Sigmoid colon (tissue), 7 donors: ENCODE results near the gene DACT2. TPM values are rescaled to one million over a fixed set of nuclear protein-coding genes. Genes with fewer than 3 reads are reported as not detected.
"Not testable (repeated sequence)": the region's sequence is repeated elsewhere in the genome, so short reads cannot be mapped to it uniquely, and the experiment has no call there.

Experiments
- DNase-seq: peaks from one replicate; pipeline ENCODE4 v3.0.0-alpha.2; 2019
- H3K27ac ChIP-seq, 4 donors: fragments of 200-600 bp; sonication (generic); one replicate each; pipeline ENCODE4 v1.5.1; 2016 to 2019; ENCODE audit warnings: mild to moderate bottlenecking in 1 of 4
- H3K27me3 ChIP-seq, 3 donors: fragments of 200-600 bp; sonication (generic); one replicate each; pipeline ENCODE4 v1.5.1; 2019; ENCODE audit warnings: mild to moderate bottlenecking in 1 of 3
- H3K36me3 ChIP-seq, 4 donors: fragments of 200-600 bp; sonication (generic); one replicate each; pipeline ENCODE4 v1.5.1; 2016 to 2019
- H3K4me1 ChIP-seq, 4 donors: fragments of 200-600 bp; sonication (generic); one replicate each; pipeline ENCODE4 v1.5.1; 2017 to 2019
- H3K4me3 ChIP-seq, 4 donors: fragments of 200-600 bp; sonication (generic); one replicate each; pipeline ENCODE4 v1.5.1; 2017 to 2019; ENCODE audit warnings: mild to moderate bottlenecking in 2 of 4, moderate library complexity in 1 of 4
- H3K9me3 ChIP-seq, 4 donors: fragments of 200-600 bp in 3 of 4; sonication (generic) in 3 of 4; one replicate each; pipeline versions ENCODE4 v1.5.1 to v1.6.1; 2013 to 2019
- CTCF ChIP-seq, 4 experiments: fragments of 450-650 bp in 3 of 4; fragments of 200-600 bp in 1 of 4; IDR thresholded peaks; one replicate each; pipeline ENCODE4 v1.5.1; 2016 to 2019; ENCODE audit warnings: antibody characterized with exemption in 4 of 4, mild to moderate bottlenecking in 3 of 4, moderate library complexity in 2 of 4
- EP300 ChIP-seq, 4 donors: sonication (generic); formaldehyde crosslinking; IDR thresholded peaks; one replicate each; pipeline ENCODE4 v1.6.1; 2017; ENCODE audit warnings: antibody characterized with exemption in 4 of 4
- POLR2A ChIP-seq, 2 donors: fragments of 450-650 bp; IDR thresholded peaks; one replicate each; pipeline ENCODE4 v1.6.1; 2016; ENCODE audit warnings: antibody characterized with exemption in 2 of 2, mild to moderate bottlenecking in 2 of 2, moderate library complexity in 2 of 2
- POLR2AphosphoS5 ChIP-seq, 4 donors: sonication (generic); formaldehyde crosslinking; IDR thresholded peaks; one replicate each; pipeline ENCODE4 v1.6.1; 2017; ENCODE audit warnings: antibody characterized with exemption in 4 of 4
- WGBS, 2 donors: extraction: QIAGEN DNeasy Blood & Tissue Kit; methylation state at CpG; one replicate each; pipeline ENCODE4 v1.1.7; 2013; 5-methylcytosine and 5-hydroxymethylcytosine counted together
- intact Hi-C: fragments of 100-400 bp; cut with DNase I; formaldehyde crosslinking; loops from one replicate; pipeline ENCODE4 v1.15.1; 2023
- polyA plus RNA-seq, 3 donors: library from polyadenylated mRNA; stranded (reverse); fragments of 200-250 nt; gene quantifications; one replicate each; pipeline ENCODE4 v1.2.3, GENCODE V29; 2013
- total RNA-seq, 4 donors: library from RNA; depleted of rRNA; stranded (reverse); fragments of >200 nt; gene quantifications; one replicate each; pipeline ENCODE4 v1.1.0, GENCODE V29; 2016
- donor health status: healthy with polysubstance abuse.
- donor health status: Bipolar disorder and iron deficiency.
- donor health status: healthy.

The DACT2 gene
- total and polyA plus RNA-seq, 7 donors: 0.16 to 1.1 (median 0.60) TPM

GRCh38 chr6:168288781-168289570 is 30.6 kb downstream of the DACT2 start:
- H3K9me3 ChIP-seq: no peaks in the 10 kb centered on the region
- peaks cover 0 to 11% (median 7%) of the 10 kb centered on the region in 4 donors for H3K4me1 ChIP-seq
- H3K27me3 ChIP-seq: no peaks in the 10 kb centered on the region
- no peak for DNase-seq
- no peak overlapping the region for H3K4me3 ChIP-seq
- intact Hi-C loops: no loop called here
- WGBS, 2 donors: 88 to 91% methylated on average over 27 of the region's 27 CpGs
- no peaks in the 10 kb centered on the region for H3K36me3 ChIP-seq
- H3K27ac ChIP-seq: no peak overlapping the region
- TF ChIP-seq POLR2AphosphoS5 (IDR thresholded peaks at IDR 0.05): no peak
- TF ChIP-seq POLR2A (IDR thresholded peaks at IDR 0.05): no peak
- TF ChIP-seq EP300 (IDR thresholded peaks at IDR 0.05): no peak
- TF ChIP-seq CTCF (IDR thresholded peaks at IDR 0.05): no peak

- H3K27me3 ChIP-seq, H3K36me3 ChIP-seq, H3K4me1 ChIP-seq, intact Hi-C loops, H3K9me3 ChIP-seq, H3K4me3 ChIP-seq, DNase-seq, H3K27ac ChIP-seq: not testable (repeated sequence)
- 77 to 90% methylated on average over 6 of the region's 6 CpGs for WGBS, 2 donors
Observed at GRCh38 chr6:168287460-168287859, 32.1 kb downstream of the DACT2 start.

- H3K9me3 ChIP-seq, H3K27me3 ChIP-seq, intact Hi-C loops, H3K27ac ChIP-seq, H3K36me3 ChIP-seq, H3K4me1 ChIP-seq, H3K4me3 ChIP-seq, DNase-seq: not testable (repeated sequence)
- 72 to 76% methylated on average over 9 of the region's 9 CpGs for WGBS, 2 donors
Observed at GRCh38 chr6:168286771-168287446, 32.7 kb downstream of the DACT2 start.

- Histone ChIP-seq H3K9me3 (no peaks in the 10 kb centered on the region), H3K4me1 (no peaks in the 10 kb centered on the region), H3K27ac (no peak overlapping the region), H3K27me3 (no peaks in the 10 kb centered on the region), H3K36me3 (no peaks in the 10 kb centered on the region), H3K4me3 (no peak overlapping the region)
- intact Hi-C loops: no loop called here
- WGBS, 2 donors: 83 to 87% methylated on average over 12 of the region's 12 CpGs
- no peak for TF ChIP-seq POLR2A (IDR thresholded peaks at IDR 0.05)
- no peak for DNase-seq
Observed at GRCh38 chr6:168286116-168286515, 33.5 kb downstream of the DACT2 start.

GRCh38 chr6:168285456-168285855 is 34.1 kb downstream of the DACT2 start:
- DNase-seq: no peak
- WGBS, 2 donors: 95 to 96% methylated on average over 21 of the region's 21 CpGs

More at GRCh38 chr6:168285456-168285855, 34.1 kb downstream of the DACT2 start:
- no peaks in the 10 kb centered on the region for H3K9me3 ChIP-seq
- H3K27me3 ChIP-seq: no peaks in the 10 kb centered on the region
- no peaks in the 10 kb centered on the region for H3K4me1 ChIP-seq
- no peak overlapping the region for H3K4me3 ChIP-seq
- TF ChIP-seq EP300 (IDR thresholded peaks at IDR 0.05) (no peak), POLR2AphosphoS5 (IDR thresholded peaks at IDR 0.05) (no peak), POLR2A (IDR thresholded peaks at IDR 0.05) (no peak), CTCF (IDR thresholded peaks at IDR 0.05) (no peak)
- intact Hi-C loops: no loop called here
- H3K27ac ChIP-seq: no peak overlapping the region
- H3K36me3 ChIP-seq: no peaks in the 10 kb centered on the region
